Activated CD8-positive, alpha-beta memory T cell treated with anti-CD3 and anti-CD28 coated beads for 48 hours (primary cell): ENCODE results near the gene EPB41L4A.

ENCODE experiments used
- DNase-seq, 3 experiments: peaks; one replicate each; pipeline ENCODE4 v3.0.0-alpha.2; 2020; ENCODE audit warnings: low read depth in 2 of 3, low spot score in 2 of 3

Gene EPB41L4A

GRCh38 chr5:112356178-112356956 lies 62.7 kb downstream of the EPB41L4A start:
- no peak for DNase-seq

GRCh38 chr5:112355058-112355685 lies 63.9 kb downstream of the EPB41L4A start:
- no peak for DNase-seq

GRCh38 chr5:112353678-112354077 lies 65.4 kb downstream of the EPB41L4A start:
- DNase-seq: no peak

GRCh38 chr5:112351225-112351624 lies 67.9 kb downstream of the EPB41L4A start:
- DNase-seq: no peak

GRCh38 chr5:112350626-112351025 lies 68.5 kb downstream of the EPB41L4A start:
- DNase-seq: no peak

- no peak for DNase-seq
Measured at GRCh38 chr5:112349371-112349770, 69.7 kb downstream of the EPB41L4A start.

- no peak for DNase-seq
Measured at GRCh38 chr5:112348915-112349314, 70.2 kb downstream of the EPB41L4A start.

- no peak for DNase-seq
Measured at GRCh38 chr5:112348387-112348786, 70.7 kb downstream of the EPB41L4A start.

- no peak for DNase-seq
Measured at GRCh38 chr5:112346411-112347044, 72.5 kb downstream of the EPB41L4A start.

GRCh38 chr5:112344540-112344939 lies 74.5 kb downstream of the EPB41L4A start:
- DNase-seq: no peak

- DNase-seq: no peak
Measured at GRCh38 chr5:112342389-112342788, 76.7 kb downstream of the EPB41L4A start.

- no peak for DNase-seq
Measured at GRCh38 chr5:112339761-112340160, 79.3 kb downstream of the EPB41L4A start.

- DNase-seq: no peak
Measured at GRCh38 chr5:112338681-112339337, 80.3 kb downstream of the EPB41L4A start.

GRCh38 chr5:112333331-112333781 lies 85.7 kb downstream of the EPB41L4A start:
- no peak for DNase-seq

GRCh38 chr5:112331892-112332291 lies 87.2 kb downstream of the EPB41L4A start:
- DNase-seq: no peak

GRCh38 chr5:112329419-112330090 lies 89.5 kb downstream of the EPB41L4A start:
- no peak for DNase-seq

GRCh38 chr5:112323166-112323565 lies 95.9 kb downstream of the EPB41L4A start:
- no peak for DNase-seq

- no peak for DNase-seq
Measured at GRCh38 chr5:112320408-112320807, 98.7 kb downstream of the EPB41L4A start.

- DNase-seq: no peak
Measured at GRCh38 chr5:112318346-112318745, 100.7 kb downstream of the EPB41L4A start.

- DNase-seq: no peak
Measured at GRCh38 chr5:112317866-112318265, 101.2 kb downstream of the EPB41L4A start.

GRCh38 chr5:112316731-112317130 lies 102.3 kb downstream of the EPB41L4A start:
- DNase-seq: no peak
